Measurements from ENCODE around the gene TRAPPC11. TPM values are rescaled to one million over a fixed set of nuclear protein-coding genes. Genes with fewer than 3 reads are reported as not detected.

Gene TRAPPC11
- total and polyA plus RNA-seq, 9 donors: 21.2 to 52.7 (median 40.5) TPM

- peaks cover 19% of the 10 kb centered on the region for H3K4me1 ChIP-seq (ENCODE audit: insufficient read depth)
- peak in 1 of 5 donors; percentile 16 for DNase-seq
- H3K27ac ChIP-seq: peak overlapping the region in 1 of 2 donors; percentile 96
- intact Hi-C loops (cut with DNase I): no loop called here
- no peak overlapping the region for H3K4me3 ChIP-seq
- no peaks in the 10 kb centered on the region for H3K9me3 ChIP-seq
- WGBS, 3 donors: 32 to 48% (median 33%) methylated on average over 8 of the region's 8 CpGs
- H3K36me3 ChIP-seq: no peaks in the 10 kb centered on the region
- TF ChIP-seq EP300 (IDR thresholded peaks at IDR 0.05) (no peak), CTCF (IDR thresholded peaks at IDR 0.05) (no peak), POLR2A (IDR thresholded peaks at IDR 0.05) (no peak)
- H3K27me3 ChIP-seq: no peaks in the 10 kb centered on the region
Observed at GRCh38 chr4:183636503-183636902, 22.6 kb upstream of the TRAPPC11 start.

GRCh38 chr4:183636923-183637322, 22.2 kb upstream of the TRAPPC11 start:
- DNase-seq: peak in 1 of 5 donors; percentile 29
- H3K4me1 ChIP-seq (ENCODE audit: insufficient read depth): peaks cover 19% of the 10 kb centered on the region
- no peaks in the 10 kb centered on the region for H3K27me3 ChIP-seq
- H3K36me3 ChIP-seq: no peaks in the 10 kb centered on the region
- no peak overlapping the region for H3K4me3 ChIP-seq
- intact Hi-C loops (cut with DNase I): no loop called here
- TF ChIP-seq POLR2A (IDR thresholded peaks at IDR 0.05): no peak
- no peak for TF ChIP-seq CTCF (IDR thresholded peaks at IDR 0.05)
- WGBS, 3 donors: 16 to 26% (median 17%) methylated on average over 5 of the region's 5 CpGs
- peak overlapping the region in 1 of 2 donors; percentile 96 for H3K27ac ChIP-seq
- no peaks in the 10 kb centered on the region for H3K9me3 ChIP-seq

- H3K27ac ChIP-seq: peak overlapping the region in 1 of 2 donors; percentile 96
- WGBS, 3 donors: 25 to 48% (median 40%) methylated on average over 3 of the region's 3 CpGs
Observed at GRCh38 chr4:183637461-183637860, 21.6 kb upstream of the TRAPPC11 start.

GRCh38 chr4:183638436-183638835, 20.7 kb upstream of the TRAPPC11 start:
- intact Hi-C loops (cut with DNase I): no loop called here
- Histone ChIP-seq H3K27me3 (no peaks in the 10 kb centered on the region), H3K36me3 (no peaks in the 10 kb centered on the region), H3K4me3 (no peak overlapping the region), H3K27ac (peak overlapping the region in 1 of 2 donors; percentile 96), H3K4me1 (ENCODE audit: insufficient read depth) (peaks cover 13% of the 10 kb centered on the region), H3K9me3 (no peaks in the 10 kb centered on the region)
- WGBS, 3 donors: 39 to 69% (median 48%) methylated on average over 5 of the region's 5 CpGs
- DNase-seq: peak in 1 of 5 donors; percentile 9
- TF ChIP-seq CTCF (IDR thresholded peaks at IDR 0.05) (no peak), POLR2A (IDR thresholded peaks at IDR 0.05) (no peak), EP300 (IDR thresholded peaks at IDR 0.05) (no peak)

More at GRCh38 chr4:183637461-183637860, 21.6 kb upstream of the TRAPPC11 start:
- no peak for TF ChIP-seq EP300 (IDR thresholded peaks at IDR 0.05)
- TF ChIP-seq CTCF (IDR thresholded peaks at IDR 0.05): no peak
- TF ChIP-seq POLR2A (IDR thresholded peaks at IDR 0.05): no peak
- Histone ChIP-seq H3K36me3 (no peaks in the 10 kb centered on the region), H3K4me1 (ENCODE audit: insufficient read depth) (peaks cover 19% of the 10 kb centered on the region), H3K4me3 (no peak overlapping the region), H3K27me3 (no peaks in the 10 kb centered on the region), H3K9me3 (no peaks in the 10 kb centered on the region)
- no peak for DNase-seq
- intact Hi-C loops (cut with DNase I): no loop called here
